ENCODE measurements around the gene C4orf54. TPM values are rescaled to one million over a fixed set of nuclear protein-coding genes. Genes with fewer than 3 reads are reported as not detected.

The C4orf54 gene
- total RNA-seq, 1 donor from 2014 or later: not detected

- H3K4me1 Mint-ChIP-seq (ENCODE audit: low read depth): peaks cover 10% of the 10 kb centered on the region
- H3K4me3 Mint-ChIP-seq (ENCODE audit: low read depth): no peak overlapping the region
- no peaks in the 10 kb centered on the region for H3K27me3 Mint-ChIP-seq (ENCODE audit: low read depth)
- H3K27ac Mint-ChIP-seq: no peak overlapping the region
- H3K36me3 Mint-ChIP-seq (ENCODE audit: low read depth): no peaks in the 10 kb centered on the region
- no peaks in the 10 kb centered on the region for H3K9me3 Mint-ChIP-seq
- DNase-seq (ENCODE audit: low spot score): no peak
- intact Hi-C loops (cut with micrococcal nuclease): no loop called here
Observed at GRCh38 chr4:99630857-99631360, 26.7 kb downstream of the C4orf54 start.

GRCh38 chr4:99629962-99630554 lies 27.6 kb downstream of the C4orf54 start:
- no peaks in the 10 kb centered on the region for H3K36me3 Mint-ChIP-seq (ENCODE audit: low read depth)
- H3K27ac Mint-ChIP-seq: no peak overlapping the region
- H3K27me3 Mint-ChIP-seq (ENCODE audit: low read depth): no peaks in the 10 kb centered on the region
- no peak for DNase-seq (ENCODE audit: low spot score)
- peaks cover 10% of the 10 kb centered on the region for H3K4me1 Mint-ChIP-seq (ENCODE audit: low read depth)
- no peaks in the 10 kb centered on the region for H3K9me3 Mint-ChIP-seq
- intact Hi-C loops (cut with micrococcal nuclease): no loop called here
- H3K4me3 Mint-ChIP-seq (ENCODE audit: low read depth): no peak overlapping the region

GRCh38 chr4:99628040-99628439 lies 29.6 kb downstream of the C4orf54 start:
- intact Hi-C loops (cut with micrococcal nuclease): no loop called here
- Mint-ChIP-seq H3K36me3 (ENCODE audit: low read depth) (no peaks in the 10 kb centered on the region), H3K27me3 (ENCODE audit: low read depth) (no peaks in the 10 kb centered on the region), H3K4me1 (ENCODE audit: low read depth) (peaks cover 10% of the 10 kb centered on the region), H3K9me3 (no peaks in the 10 kb centered on the region), H3K27ac (no peak overlapping the region), H3K4me3 (ENCODE audit: low read depth) (no peak overlapping the region)
- no peak for DNase-seq (ENCODE audit: low spot score)

GRCh38 chr4:99625369-99625768 lies 32.3 kb downstream of the C4orf54 start:
- Mint-ChIP-seq H3K4me1 (ENCODE audit: low read depth) (peaks cover 9% of the 10 kb centered on the region), H3K9me3 (no peaks in the 10 kb centered on the region), H3K4me3 (ENCODE audit: low read depth) (no peak overlapping the region), H3K27ac (no peak overlapping the region), H3K36me3 (ENCODE audit: low read depth) (no peaks in the 10 kb centered on the region), H3K27me3 (ENCODE audit: low read depth) (no peaks in the 10 kb centered on the region)
- intact Hi-C loops (cut with micrococcal nuclease): no loop called here
- no peak for DNase-seq (ENCODE audit: low spot score)

GRCh38 chr4:99624141-99624719 lies 33.4 kb downstream of the C4orf54 start:
- Mint-ChIP-seq H3K27me3 (ENCODE audit: low read depth) (peaks cover 2% of the 10 kb centered on the region), H3K9me3 (no peaks in the 10 kb centered on the region), H3K4me1 (ENCODE audit: low read depth) (no peaks in the 10 kb centered on the region), H3K27ac (no peak overlapping the region), H3K36me3 (ENCODE audit: low read depth) (no peaks in the 10 kb centered on the region), H3K4me3 (ENCODE audit: low read depth) (no peak overlapping the region)
- no peak for DNase-seq (ENCODE audit: low spot score)
- intact Hi-C loops (cut with micrococcal nuclease): no loop called here

GRCh38 chr4:99622341-99622740 lies 35.3 kb downstream of the C4orf54 start:
- Mint-ChIP-seq H3K9me3 (no peaks in the 10 kb centered on the region), H3K4me1 (ENCODE audit: low read depth) (no peaks in the 10 kb centered on the region), H3K27ac (no peak overlapping the region), H3K36me3 (ENCODE audit: low read depth) (no peaks in the 10 kb centered on the region), H3K4me3 (ENCODE audit: low read depth) (no peak overlapping the region), H3K27me3 (ENCODE audit: low read depth) (peaks cover 6% of the 10 kb centered on the region)
- DNase-seq (ENCODE audit: low spot score): no peak
- intact Hi-C loops (cut with micrococcal nuclease): no loop called here

GRCh38 chr4:99617374-99617773 lies 40.3 kb downstream of the C4orf54 start:
- Mint-ChIP-seq H3K9me3 (no peaks in the 10 kb centered on the region), H3K27me3 (ENCODE audit: low read depth) (peaks cover 8% of the 10 kb centered on the region), H3K36me3 (ENCODE audit: low read depth) (no peaks in the 10 kb centered on the region), H3K4me3 (ENCODE audit: low read depth) (no peak overlapping the region), H3K4me1 (ENCODE audit: low read depth) (no peaks in the 10 kb centered on the region), H3K27ac (no peak overlapping the region)
- no peak for DNase-seq (ENCODE audit: low spot score)
- intact Hi-C loops (cut with micrococcal nuclease): no loop called here

- Mint-ChIP-seq H3K9me3 (no peaks in the 10 kb centered on the region), H3K4me1 (ENCODE audit: low read depth) (no peaks in the 10 kb centered on the region), H3K4me3 (ENCODE audit: low read depth) (no peak overlapping the region), H3K27me3 (ENCODE audit: low read depth) (peaks cover 10% of the 10 kb centered on the region), H3K27ac (no peak overlapping the region), H3K36me3 (ENCODE audit: low read depth) (no peaks in the 10 kb centered on the region)
- intact Hi-C loops (cut with micrococcal nuclease): no loop called here
- no peak for DNase-seq (ENCODE audit: low spot score)
Observed at GRCh38 chr4:99615170-99615820, 42.3 kb downstream of the C4orf54 start.

- Mint-ChIP-seq H3K9me3 (no peaks in the 10 kb centered on the region), H3K27me3 (ENCODE audit: low read depth) (peaks cover 13% of the 10 kb centered on the region), H3K36me3 (ENCODE audit: low read depth) (no peaks in the 10 kb centered on the region), H3K4me3 (ENCODE audit: low read depth) (no peak overlapping the region), H3K4me1 (ENCODE audit: low read depth) (no peaks in the 10 kb centered on the region), H3K27ac (no peak overlapping the region)
- DNase-seq (ENCODE audit: low spot score): no peak
- intact Hi-C loops (cut with micrococcal nuclease): no loop called here
Observed at GRCh38 chr4:99614491-99614890, 43.1 kb downstream of the C4orf54 start.

GRCh38 chr4:99612704-99613103 lies 44.9 kb downstream of the C4orf54 start:
- intact Hi-C loops (cut with micrococcal nuclease): no loop called here
- Mint-ChIP-seq H3K27ac (no peak overlapping the region), H3K4me1 (ENCODE audit: low read depth) (no peaks in the 10 kb centered on the region), H3K4me3 (ENCODE audit: low read depth) (no peak overlapping the region), H3K27me3 (ENCODE audit: low read depth) (peaks cover 10% of the 10 kb centered on the region), H3K36me3 (ENCODE audit: low read depth) (no peaks in the 10 kb centered on the region), H3K9me3 (no peaks in the 10 kb centered on the region)
- DNase-seq (ENCODE audit: low spot score): no peak

GRCh38 chr4:99612281-99612680 lies 45.3 kb downstream of the C4orf54 start:
- H3K27me3 Mint-ChIP-seq (ENCODE audit: low read depth): peaks cover 10% of the 10 kb centered on the region
- no peak for DNase-seq (ENCODE audit: low spot score)
- no peak overlapping the region for H3K27ac Mint-ChIP-seq
- H3K4me1 Mint-ChIP-seq (ENCODE audit: low read depth): no peaks in the 10 kb centered on the region
- no peak overlapping the region for H3K4me3 Mint-ChIP-seq (ENCODE audit: low read depth)
- intact Hi-C loops (cut with micrococcal nuclease): no loop called here
- no peaks in the 10 kb centered on the region for H3K36me3 Mint-ChIP-seq (ENCODE audit: low read depth)
- H3K9me3 Mint-ChIP-seq: no peaks in the 10 kb centered on the region

- no peaks in the 10 kb centered on the region for H3K9me3 Mint-ChIP-seq
- no peak overlapping the region for H3K27ac Mint-ChIP-seq
- no peaks in the 10 kb centered on the region for H3K4me1 Mint-ChIP-seq (ENCODE audit: low read depth)
- H3K27me3 Mint-ChIP-seq (ENCODE audit: low read depth): peaks cover 14% of the 10 kb centered on the region
- H3K36me3 Mint-ChIP-seq (ENCODE audit: low read depth): no peaks in the 10 kb centered on the region
- DNase-seq (ENCODE audit: low spot score): no peak
- intact Hi-C loops (cut with micrococcal nuclease): no loop called here
- no peak overlapping the region for H3K4me3 Mint-ChIP-seq (ENCODE audit: low read depth)
Observed at GRCh38 chr4:99610605-99611175, 46.9 kb downstream of the C4orf54 start.

- no peak overlapping the region for H3K4me3 Mint-ChIP-seq (ENCODE audit: low read depth)
- intact Hi-C loops (cut with micrococcal nuclease): no loop called here
- H3K36me3 Mint-ChIP-seq (ENCODE audit: low read depth): no peaks in the 10 kb centered on the region
- DNase-seq (ENCODE audit: low spot score): no peak
- peaks cover 25% of the 10 kb centered on the region for H3K27me3 Mint-ChIP-seq (ENCODE audit: low read depth)
- H3K27ac Mint-ChIP-seq: no peak overlapping the region
- no peaks in the 10 kb centered on the region for H3K4me1 Mint-ChIP-seq (ENCODE audit: low read depth)
- no peaks in the 10 kb centered on the region for H3K9me3 Mint-ChIP-seq
Observed at GRCh38 chr4:99608417-99608816, 49.2 kb downstream of the C4orf54 start.
